GM04504 (cell line): Measurements from ENCODE around the gene GULP1.
"Not testable (repeated sequence)": the region's sequence is repeated elsewhere in the genome, so short reads cannot be mapped to it uniquely, and the experiment has no call there.

Experiments
- DNase-seq: peaks from one replicate; pipeline ENCODE4 v3.0.0-alpha.2; 2012; ENCODE audit warnings: low read depth

Gene GULP1

GRCh38 chr2:188292348-188293239 is 920 bp downstream of the GULP1 start:
- DNase-seq, result peak; percentile 54

DNA sequence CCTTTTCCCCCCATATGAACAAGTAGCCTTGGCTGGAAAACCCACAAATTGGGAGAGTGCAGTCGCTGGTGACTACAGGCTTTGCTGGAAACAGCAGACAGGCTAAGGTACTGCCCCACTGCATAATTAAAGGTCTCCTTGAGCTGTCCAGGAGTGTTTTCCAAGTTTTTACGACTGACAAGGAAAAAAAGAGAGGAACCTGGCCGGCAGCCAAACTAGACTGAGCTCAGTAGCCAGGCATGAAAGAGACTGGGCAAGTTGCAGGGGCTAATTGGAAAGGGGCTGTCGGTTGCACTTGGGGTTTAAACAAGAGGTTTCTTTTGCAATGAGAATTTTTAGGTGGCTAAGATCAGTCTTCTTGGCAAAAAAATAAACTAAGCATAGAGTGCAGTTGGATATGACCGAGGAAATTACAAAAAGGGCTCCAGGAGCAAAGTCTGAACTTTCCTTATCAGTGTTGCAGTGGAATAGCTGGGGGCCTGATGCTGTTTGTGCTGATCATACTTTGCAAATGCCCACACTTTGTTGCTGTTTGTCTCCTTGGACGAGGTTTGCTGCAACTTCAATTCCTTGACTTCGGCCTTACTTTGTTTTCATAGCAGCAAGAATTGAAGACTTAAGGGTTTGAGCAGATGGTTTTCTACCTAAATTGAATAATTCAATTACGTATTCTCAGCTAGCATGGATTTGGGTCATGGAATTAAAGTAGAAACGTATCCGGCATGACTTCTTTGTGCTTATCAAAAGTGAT is 2.1 kb downstream of the GULP1 start:
- DNase-seq, result peak; percentile 47

GRCh38 chr2:188294352-188294926 is 2.8 kb downstream of the GULP1 start:
- no peak for DNase-seq

GRCh38 chr2:188295067-188295685 is 3.5 kb downstream of the GULP1 start:
- no peak for DNase-seq

GRCh38 chr2:188297978-188298377 is 6.3 kb downstream of the GULP1 start:
- DNase-seq, result no peak

DNA sequence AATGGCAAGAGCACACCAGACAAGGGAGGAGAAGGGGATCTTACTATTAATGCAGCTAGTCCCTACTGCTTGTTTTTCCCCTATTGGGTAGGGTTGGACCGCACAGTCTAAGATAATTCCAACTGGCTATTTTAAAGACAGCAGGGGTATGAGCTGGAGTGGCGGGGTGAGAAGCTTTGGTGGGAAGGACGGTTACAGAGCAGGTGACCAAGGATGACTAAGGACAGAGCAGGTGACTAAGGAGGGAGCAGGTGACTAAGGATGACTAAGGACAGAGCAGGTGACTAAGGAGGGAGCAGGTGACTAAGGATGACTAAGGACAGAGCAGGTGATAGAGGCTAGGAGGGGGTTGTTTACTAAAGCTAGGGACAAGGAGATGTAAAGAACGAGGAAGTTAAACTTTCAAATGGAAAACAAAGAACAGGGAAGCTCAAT is 7.3 kb downstream of the GULP1 start:
- DNase-seq, result not testable (repeated sequence)

DNA sequence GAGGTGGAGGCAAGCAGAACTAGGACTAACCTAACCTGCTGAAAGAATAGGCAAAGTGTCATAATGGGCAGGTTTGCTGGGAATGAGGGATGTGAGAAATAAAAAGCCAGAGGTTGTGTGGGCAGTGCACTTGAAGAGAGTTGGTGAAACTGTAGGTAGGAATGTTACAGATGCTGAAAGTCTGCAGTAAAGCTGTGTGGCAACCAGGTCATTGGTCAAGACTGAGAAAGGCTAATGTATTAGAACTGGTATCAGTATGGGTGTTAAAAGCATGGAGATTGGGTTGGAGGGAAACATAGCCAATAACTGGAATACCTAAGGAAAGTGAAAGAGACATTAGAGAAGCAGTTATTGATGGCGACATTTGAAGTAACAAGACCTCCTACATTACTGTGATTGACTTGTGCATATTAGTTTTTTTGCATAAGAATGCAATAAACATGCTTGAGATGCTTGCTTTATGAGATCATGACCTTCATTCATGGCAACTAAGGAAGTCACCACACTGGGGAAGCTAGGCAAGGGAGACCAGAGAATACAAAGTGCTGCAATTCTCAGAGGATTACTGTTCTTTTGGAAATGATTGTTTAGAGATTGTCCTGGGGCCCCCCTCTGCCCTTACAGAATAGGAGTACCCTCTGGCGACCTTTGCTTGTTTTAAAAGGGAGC is 11.8 kb downstream of the GULP1 start:
- DNase-seq, result peak; percentile 34

- DNase-seq, result no peak
These were observed 13.6 kb downstream of the GULP1 start for GRCh38 chr2:188305271-188305670.

GRCh38 chr2:188306271-188306670 is 14.6 kb downstream of the GULP1 start:
- DNase-seq, result no peak

DNA sequence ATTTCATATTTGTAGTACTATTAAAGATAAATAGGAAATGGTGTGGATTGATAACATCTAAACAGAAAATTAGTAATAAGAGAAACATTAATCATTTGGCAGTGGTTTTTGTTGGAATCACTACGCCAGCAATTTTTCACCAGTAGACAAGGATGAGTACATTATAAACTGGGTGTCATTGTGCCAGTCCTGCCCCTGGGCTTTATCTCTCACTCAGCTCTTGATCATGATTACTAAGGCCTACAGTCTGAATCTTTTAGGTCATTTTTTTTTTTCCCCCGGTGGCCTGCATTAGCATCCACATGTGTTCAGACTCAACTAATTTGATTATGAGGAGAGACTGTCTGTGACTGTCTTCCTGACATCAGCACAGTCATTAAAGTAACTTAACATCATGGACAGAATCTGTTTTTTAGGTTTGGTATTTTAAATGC is 16.2 kb downstream of the GULP1 start:
- DNase-seq, result no peak

- DNase-seq, result no peak
These were observed 16.8 kb downstream of the GULP1 start for GRCh38 chr2:188308483-188308882.

GRCh38 chr2:188309364-188309763 is 17.7 kb downstream of the GULP1 start:
- DNase-seq, result no peak

DNA sequence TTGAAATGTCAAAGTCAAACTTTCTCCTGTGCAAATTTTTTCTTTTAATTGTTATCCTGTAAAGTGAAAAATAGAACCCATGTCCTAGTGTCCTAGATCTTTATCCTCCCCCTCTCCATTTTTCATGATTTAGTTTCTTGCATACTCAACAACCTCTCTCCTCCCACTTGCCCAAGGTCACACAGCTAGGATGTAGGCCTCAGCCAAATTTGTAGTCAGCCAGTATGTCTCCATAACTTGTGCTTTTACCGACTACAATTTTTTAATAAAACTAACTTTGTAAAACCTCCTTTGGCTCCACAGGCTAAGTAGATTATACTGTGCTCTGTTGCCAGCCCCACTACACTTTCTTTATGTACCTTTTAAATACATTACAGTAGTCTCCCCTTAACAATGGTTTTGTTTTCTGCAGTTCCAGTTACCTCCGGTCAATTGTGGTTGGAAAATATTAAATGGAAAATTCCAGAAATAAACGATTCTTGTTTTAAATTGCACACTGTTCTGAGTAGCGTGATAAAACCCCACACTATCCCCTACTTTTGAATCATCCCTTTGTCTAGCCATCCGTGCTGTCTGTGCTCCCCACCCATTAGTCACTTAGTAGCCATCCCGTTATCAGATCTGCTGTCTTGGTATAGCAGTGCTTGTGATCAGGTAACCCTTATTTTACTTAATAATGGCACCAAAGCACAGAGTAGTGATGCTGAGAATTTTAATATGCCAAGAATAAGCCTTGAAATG is 22.8 kb downstream of the GULP1 start:
- DNase-seq, result no peak

GRCh38 chr2:188315750-188316149 is 24.1 kb downstream of the GULP1 start:
- DNase-seq, result no peak

GRCh38 chr2:188316342-188316741 is 24.7 kb downstream of the GULP1 start:
- no peak for DNase-seq

DNA sequence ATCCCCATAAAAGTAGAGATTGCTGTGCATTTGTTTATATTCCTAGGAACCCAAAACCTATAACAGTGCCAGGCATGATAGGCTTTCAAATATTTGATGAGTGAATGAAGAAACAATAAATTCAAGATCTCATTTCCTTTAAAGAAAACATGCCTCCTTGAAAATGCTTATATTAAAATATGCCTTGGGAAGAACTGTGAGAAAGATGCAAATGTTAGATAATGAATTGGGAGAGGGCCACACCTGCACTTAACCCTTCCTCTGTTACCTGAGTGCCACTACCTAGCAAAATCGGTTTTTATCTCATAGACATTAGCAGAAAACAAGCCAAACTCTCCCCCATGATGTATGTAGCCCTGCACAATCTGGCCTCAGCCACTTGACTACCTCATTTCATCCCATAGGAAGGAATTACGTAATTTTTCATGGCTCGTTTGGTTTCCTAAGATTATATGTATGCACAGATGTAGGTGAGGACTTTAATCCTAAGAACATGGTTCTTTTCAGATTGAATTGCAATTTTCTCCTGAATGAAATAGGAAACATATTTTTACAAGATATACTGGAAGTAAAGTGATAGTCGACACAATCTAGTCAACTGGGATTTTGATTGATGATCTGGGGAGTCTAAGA is 25.2 kb downstream of the GULP1 start:
- no peak for DNase-seq

- DNase-seq, result no peak
These were observed 26.6 kb downstream of the GULP1 start for GRCh38 chr2:188318161-188318749.

DNA sequence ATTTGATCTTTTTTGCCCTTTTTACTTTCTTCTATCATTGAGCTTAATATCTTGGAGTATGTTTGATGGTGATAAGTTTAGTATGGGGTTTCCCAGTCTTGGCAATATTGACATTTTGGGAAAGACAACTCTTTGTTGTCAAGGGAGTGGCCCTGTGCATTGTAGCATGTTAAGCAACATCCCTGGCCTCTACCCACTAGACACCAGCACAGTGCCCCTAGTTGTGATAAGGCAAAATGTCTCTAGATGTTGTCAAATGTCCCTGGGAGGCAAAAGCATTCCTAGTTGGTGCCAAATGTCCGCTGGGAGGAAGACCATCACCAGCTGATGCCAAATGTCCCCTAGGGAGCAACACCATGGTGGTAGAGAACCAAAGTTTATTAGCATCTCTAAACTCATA is 28.2 kb downstream of the GULP1 start:
- DNase-seq, result no peak

DNA sequence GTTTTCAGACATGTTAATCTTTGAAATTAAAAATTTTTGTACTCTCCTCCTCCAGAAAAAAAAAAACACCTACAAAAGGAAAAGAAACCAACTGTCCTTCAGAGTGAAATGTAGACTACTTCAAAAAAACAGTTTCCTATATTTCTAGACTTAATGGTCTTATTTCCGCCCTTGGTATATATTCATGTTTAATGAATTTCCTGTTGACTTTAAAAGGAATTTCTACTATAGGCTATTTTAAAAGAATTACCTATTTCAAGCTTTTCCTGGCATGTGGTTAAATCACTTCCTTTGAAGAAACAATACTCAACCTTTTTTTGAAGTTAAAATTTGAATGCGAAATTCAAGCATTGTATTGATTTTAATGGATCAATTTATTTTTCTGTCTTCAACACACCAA is 29.2 kb downstream of the GULP1 start:
- no peak for DNase-seq
